A673 (cell line): Measurements from ENCODE around the gene MEX3C. TPM values are rescaled to one million over a fixed set of nuclear protein-coding genes. Genes with fewer than 3 reads are reported as not detected.

Experiments
- BruUV-seq: library from RNA; stranded (reverse); fragments of 400-500 nt; replicated peaks from 2 replicates; lab custom pipeline; 2021; lab: Mats Ljungman, UMichigan
- CTCF ChIA-PET: fragments of 300-600 bp; sonication (Branson Sonifier 250); formaldehyde crosslinking; loops from one replicate; lab custom pipeline; 2022; ENCODE audit warnings: antibody characterized with exemption; lab: Charles Lee
- POLR2A ChIA-PET: fragments of 300-600 bp; sonication (Branson Sonifier 250); formaldehyde crosslinking; loops from one replicate; lab custom pipeline; 2022; ENCODE audit warnings: antibody characterized with exemption; ENCODE audit not compliant: low non-redundant PET; lab: Charles Lee
- DNase-seq: peaks from one replicate; pipeline ENCODE4 v3.0.0-alpha.2; 2015; ENCODE audit warnings: low spot score
- H3K27ac ChIP-seq: fragments of 200-600 bp; sonication (generic); 2 replicates; pipeline ENCODE4 v1.5.1; 2016; ENCODE audit warnings: mixed run types, low read depth, mild to moderate bottlenecking, mixed read lengths, antibody characterized with exemption, low read length; ENCODE audit not compliant: poor library complexity, severe bottlenecking
- H3K27me3 ChIP-seq: fragments of 200-600 bp; sonication (generic); replicated peaks from 2 replicates; pipeline ENCODE4 v1.6.1; 2017; ENCODE audit warnings: mixed run types, low read depth, mild to moderate bottlenecking, mixed read lengths, antibody characterized with exemption, low read length; ENCODE audit not compliant: insufficient read depth, poor library complexity
- H3K36me3 ChIP-seq: fragments of 200-600 bp; sonication (generic); 2 replicates; pipeline ENCODE4 v1.6.1; 2016; ENCODE audit warnings: mixed run types, mild to moderate bottlenecking, mixed read lengths, antibody characterized with exemption, low read length; ENCODE audit not compliant: insufficient read depth, poor library complexity, severe bottlenecking
- H3K4me1 ChIP-seq: fragments of 200-600 bp; sonication (generic); 2 replicates; pipeline ENCODE4 v1.6.1; 2017; ENCODE audit warnings: mixed run types, mild to moderate bottlenecking, mixed read lengths, antibody characterized with exemption, low read length; ENCODE audit not compliant: insufficient read depth, poor library complexity, severe bottlenecking
- H3K4me3 ChIP-seq: fragments of 200-600 bp; sonication (generic); 2 replicates; pipeline ENCODE4 v1.5.1; 2016; ENCODE audit warnings: low read depth, mixed run types, mild to moderate bottlenecking, mixed read lengths, low read length; ENCODE audit not compliant: poor library complexity, severe bottlenecking
- H3K9me3 ChIP-seq: fragments of 200-600 bp; sonication (generic); 2 replicates; pipeline ENCODE4 v1.6.1; 2016; ENCODE audit warnings: mixed run types, low read depth, mild to moderate bottlenecking, mixed read lengths, antibody characterized with exemption, low read length; ENCODE audit not compliant: poor library complexity, severe bottlenecking
- EZH2 ChIP-seq: fragments of 200-600 bp; sonication (generic); IDR thresholded peaks from 2 replicates; pipeline ENCODE4 v1.6.1; 2017; ENCODE audit warnings: borderline replicate concordance, low read depth, mild to moderate bottlenecking, mixed read lengths, antibody characterized with exemption, low read length; ENCODE audit not compliant: poor library complexity, severe bottlenecking
- intact Hi-C: fragments of 100-400 bp; cut with micrococcal nuclease; formaldehyde crosslinking; loops from one replicate; pipeline ENCODE4 v1.10.0; 2022; ENCODE audit not compliant: unreplicated experiment
- total RNA-seq: library from RNA; stranded (reverse); gene quantifications from 2 replicates; pipeline ENCODE4 v1.2.3, GENCODE V29; 2021
- TF ChIP-seq, protein P1 (sequence below): fragments of 300-800, 200-600 bp; sonication (generic); conservative IDR thresholded peaks from 2 replicates; pipeline ENCODE4 v1.5.1; 2017; ENCODE audit warnings: low read depth, mild to moderate bottlenecking, antibody characterized with exemption, low read length, moderate library complexity, mixed read lengths

The MEX3C gene
- total RNA-seq, 1 experiment from 2014 or later, result 60.2 TPM

DNA sequence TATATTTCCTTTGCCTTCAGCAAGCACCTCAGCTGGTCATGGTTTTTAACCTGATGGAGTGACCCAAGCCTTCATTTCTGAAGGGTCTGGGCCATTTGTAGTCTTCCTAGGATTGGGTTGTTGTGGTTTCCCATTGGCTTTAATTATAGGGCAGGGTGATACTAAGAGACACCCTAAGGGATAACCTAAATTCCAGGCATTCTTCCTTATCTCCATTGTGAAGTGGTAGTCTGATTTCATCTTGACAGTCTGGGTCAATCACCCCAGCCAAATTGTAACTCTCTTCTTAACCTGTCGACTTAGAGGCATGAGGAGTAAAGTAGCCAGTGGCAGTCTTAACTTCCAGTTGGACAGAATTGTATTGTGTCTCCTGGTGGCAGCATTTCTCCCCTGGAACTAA is 30.2 kb upstream of the MEX3C start:
- intact Hi-C loops, result no loop called here
- Histone ChIP-seq H3K4me1 (no peaks in the 10 kb centered on the region), H3K27ac (no peak overlapping the region), H3K27me3 (no peaks in the 10 kb centered on the region), H3K4me3 (no peak overlapping the region), H3K36me3 (no peaks in the 10 kb centered on the region), H3K9me3 (no peaks in the 10 kb centered on the region)
- no peak for DNase-seq
- no TSS peak for BruUV-seq
- CTCF ChIA-PET, result no interaction called here
- no peak for TF ChIP-seq EZH2
- TF ChIP-seq, protein P1, sequence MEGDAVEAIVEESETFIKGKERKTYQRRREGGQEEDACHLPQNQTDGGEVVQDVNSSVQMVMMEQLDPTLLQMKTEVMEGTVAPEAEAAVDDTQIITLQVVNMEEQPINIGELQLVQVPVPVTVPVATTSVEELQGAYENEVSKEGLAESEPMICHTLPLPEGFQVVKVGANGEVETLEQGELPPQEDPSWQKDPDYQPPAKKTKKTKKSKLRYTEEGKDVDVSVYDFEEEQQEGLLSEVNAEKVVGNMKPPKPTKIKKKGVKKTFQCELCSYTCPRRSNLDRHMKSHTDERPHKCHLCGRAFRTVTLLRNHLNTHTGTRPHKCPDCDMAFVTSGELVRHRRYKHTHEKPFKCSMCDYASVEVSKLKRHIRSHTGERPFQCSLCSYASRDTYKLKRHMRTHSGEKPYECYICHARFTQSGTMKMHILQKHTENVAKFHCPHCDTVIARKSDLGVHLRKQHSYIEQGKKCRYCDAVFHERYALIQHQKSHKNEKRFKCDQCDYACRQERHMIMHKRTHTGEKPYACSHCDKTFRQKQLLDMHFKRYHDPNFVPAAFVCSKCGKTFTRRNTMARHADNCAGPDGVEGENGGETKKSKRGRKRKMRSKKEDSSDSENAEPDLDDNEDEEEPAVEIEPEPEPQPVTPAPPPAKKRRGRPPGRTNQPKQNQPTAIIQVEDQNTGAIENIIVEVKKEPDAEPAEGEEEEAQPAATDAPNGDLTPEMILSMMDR, result no peak
- POLR2A ChIA-PET, result interaction anchor here (0.6 kb wide), 1 partner anchor 78 kb away, joined by 13 read pairs; no protein-coding TSS in a partner anchor

DNA sequence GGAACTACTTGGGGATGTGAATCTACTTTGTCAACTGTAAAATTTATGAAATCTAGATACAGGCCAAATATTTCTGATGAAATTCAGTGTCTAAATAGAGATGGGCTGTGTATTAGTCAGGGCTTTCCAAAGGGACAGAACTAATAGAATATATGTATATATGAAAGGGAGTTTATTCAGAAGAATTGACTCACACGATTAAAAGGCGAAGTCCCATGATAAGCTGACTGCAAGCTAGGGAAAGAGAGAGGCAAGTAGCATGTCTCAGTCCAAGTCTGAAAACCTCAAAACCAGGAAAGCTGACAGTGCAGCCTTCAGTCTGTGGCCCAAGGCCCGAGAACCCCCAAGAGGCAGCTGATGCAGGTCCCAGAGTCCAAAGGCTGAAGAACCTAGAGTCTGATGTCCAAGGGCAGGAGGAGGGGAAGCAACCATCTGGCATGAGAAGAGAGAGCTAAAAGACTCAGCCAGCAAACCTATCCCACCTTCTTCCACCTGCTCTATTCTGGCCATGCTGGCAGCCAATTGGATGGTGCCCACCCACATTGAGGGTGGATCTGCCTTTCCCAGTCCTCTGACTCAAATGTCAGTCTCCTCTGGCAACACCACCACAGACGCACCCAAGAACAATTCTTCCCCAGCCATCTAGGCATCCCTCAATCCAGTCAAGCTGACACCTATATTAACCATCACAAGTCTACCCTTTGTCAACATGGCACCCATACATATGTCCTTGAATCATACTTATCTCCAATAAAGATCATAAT is 29.3 kb upstream of the MEX3C start:
- Histone ChIP-seq H3K36me3 (no peaks in the 10 kb centered on the region), H3K4me3 (no peak overlapping the region), H3K27ac (no peak overlapping the region), H3K27me3 (no peaks in the 10 kb centered on the region), H3K4me1 (no peaks in the 10 kb centered on the region), H3K9me3 (no peaks in the 10 kb centered on the region)
- no TSS peak for BruUV-seq
- POLR2A ChIA-PET, result no interaction called here
- CTCF ChIA-PET, result no interaction called here
- TF ChIP-seq EZH2, result no peak
- TF ChIP-seq, protein P1, result no peak
- intact Hi-C loops, result no loop called here
- no peak for DNase-seq

DNA sequence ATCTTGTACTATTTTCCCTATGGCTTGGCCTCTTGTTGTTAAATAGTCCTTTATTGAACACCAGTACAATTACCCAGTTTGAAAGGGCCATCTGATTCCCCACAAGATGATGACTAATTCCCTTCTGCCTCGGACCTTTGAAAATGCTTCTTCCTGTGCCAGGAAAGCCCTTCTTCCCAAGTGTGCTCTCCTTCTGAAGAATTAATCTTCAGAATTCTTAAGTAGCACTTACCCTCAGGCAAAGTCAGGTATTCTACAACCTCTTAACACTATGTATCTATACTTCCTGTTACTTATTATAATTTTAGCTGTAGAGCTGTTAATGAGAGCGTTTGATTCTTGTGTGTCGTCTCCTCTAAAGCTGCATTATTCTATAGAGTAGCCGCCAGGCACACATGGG is 28.6 kb upstream of the MEX3C start:
- TF ChIP-seq EZH2, result no peak
- TF ChIP-seq, protein P1, result no peak
- Histone ChIP-seq H3K4me1 (no peaks in the 10 kb centered on the region), H3K27ac (no peak overlapping the region), H3K4me3 (no peak overlapping the region), H3K36me3 (no peaks in the 10 kb centered on the region), H3K9me3 (no peaks in the 10 kb centered on the region), H3K27me3 (no peaks in the 10 kb centered on the region)
- no TSS peak for BruUV-seq
- POLR2A ChIA-PET, result no interaction called here
- intact Hi-C loops, result no loop called here
- DNase-seq, result peak; percentile 4
- CTCF ChIA-PET, result no interaction called here
